Psoas muscle (tissue), 8 donors: ENCODE measurements around the gene CADM2. TPM values are rescaled to one million over a fixed set of nuclear protein-coding genes. Genes with fewer than 3 reads are reported as not detected.

ENCODE experiments used
- ATAC-seq, 4 donors: fragments of 200-7000 bp; cut with Tn5 transposase; one replicate each; pipeline ENCODE4 v1.9.1; 2020; ENCODE audit warnings: moderate library complexity in 3 of 4, mild to moderate bottlenecking in 2 of 4
- DNase-seq, 2 donors: peaks; one replicate each; pipeline ENCODE4 v3.0.0-alpha.2; 2020
- H3K27ac ChIP-seq: fragments of 200-600 bp; one replicate; pipeline ENCODE4 v1.8.0; 2022
- H3K27me3 ChIP-seq, 3 donors: fragments of 200-600 bp in 1 of 3; one replicate each; pipeline versions ENCODE4 v1.6.1 to v1.8.0; 2013 to 2022; ENCODE audit warnings: low read length in 2 of 3, mild to moderate bottlenecking in 2 of 3, moderate library complexity in 1 of 3; ENCODE audit not compliant: insufficient read depth in 3 of 3
- H3K36me3 ChIP-seq, 2 donors: fragments of 200-600 bp in 1 of 2; one replicate each; pipeline versions ENCODE4 v1.6.1 to v1.8.0; 2013 to 2022; ENCODE audit warnings: low read depth in 1 of 2, mild to moderate bottlenecking in 1 of 2, moderate library complexity in 1 of 2; ENCODE audit not compliant: insufficient read depth in 1 of 2
- H3K4me1 ChIP-seq: fragments of 200-600 bp; one replicate; pipeline ENCODE4 v1.8.0; 2022
- H3K4me3 ChIP-seq: fragments of 200-600 bp; one replicate; pipeline ENCODE4 v1.8.0; 2022; ENCODE audit warnings: mild to moderate bottlenecking
- H3K9me3 ChIP-seq: fragments of 200-600 bp; one replicate; pipeline ENCODE4 v1.8.0; 2022
- WGBS, 3 donors: extraction: QIAGEN DNeasy Blood & Tissue Kit; methylation state at CpG; one replicate each; pipeline versions ENCODE4 v1.1.6 to v1.1.7; 2013; 5-methylcytosine and 5-hydroxymethylcytosine counted together
- intact Hi-C, 2 donors: fragments of 100-400 bp; cut with DNase I; formaldehyde crosslinking; loops; one replicate each; pipeline versions ENCODE4 v1.11.0 to v1.14.2; 2022
- polyA plus RNA-seq, 3 donors: library from polyadenylated mRNA; stranded (reverse); fragments of 200-250 nt; gene quantifications; one replicate each; pipeline ENCODE4 v1.2.3, GENCODE V29; 2013
- total RNA-seq, 4 donors: library from RNA; stranded (reverse); fragmentation: NEBNext Ultra II Directional in 2 of 4; extraction: Animal tissue kit (Norgen Biotek cat#: 25700) in 2 of 4; gene quantifications; one replicate each; pipeline versions ENCODE4 v1.2.1 to v1.2.4, GENCODE V29; 2021 to 2023
- TF ChIP-seq, protein P1 (sequence below): fragments of 200-600 bp; IDR thresholded peaks from one replicate; pipeline ENCODE4 v1.8.0; 2022; ENCODE audit warnings: antibody characterized with exemption
- donor health status: healthy with polysubstance abuse.
- donor health status: DM: no; HTN: no; CAD: no; lungs with moderate emphysema.
- donor health status: Bipolar disorder and iron deficiency.
- donor health status: healthy.
- donor health status: DM: yes; HTN: yes; CAD: no.
- donor health status: DM: no; HTN: no; CAD: no.
- donor health status: DM: no; HTN: no; CAD: no.
- donor health status: DM: yes; HTN: yes; CAD: no.

The CADM2 gene
- total and polyA plus RNA-seq, 7 donors, result 3.6 to 15.7 (median 6.3) TPM

DNA sequence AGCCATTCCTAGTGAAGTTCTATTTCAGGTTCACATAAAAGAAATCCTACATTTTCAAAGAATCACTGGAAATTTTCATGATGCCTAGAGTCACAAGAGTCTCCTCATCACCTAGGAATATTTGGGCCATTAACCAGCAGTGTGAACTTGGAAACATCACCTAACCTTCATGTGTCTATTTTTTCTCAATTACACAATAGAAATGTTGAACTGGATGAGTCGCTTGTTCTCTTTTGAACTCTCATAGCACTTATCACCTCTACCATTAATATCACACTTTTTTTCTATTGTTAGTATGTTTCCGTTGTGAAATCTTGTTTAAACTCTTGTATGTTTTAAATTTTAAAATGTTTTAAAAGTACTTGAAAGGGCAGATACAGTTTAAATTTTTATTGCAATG is 371.3 kb downstream of the CADM2 start:
- H3K27me3 ChIP-seq, result no peaks in the 10 kb centered on the region
- intact Hi-C loops, result no loop called here
- H3K27ac ChIP-seq, result no peak overlapping the region
- DNase-seq, result no peak
- no peaks in the 10 kb centered on the region for H3K4me1 ChIP-seq
- TF ChIP-seq, protein P1, sequence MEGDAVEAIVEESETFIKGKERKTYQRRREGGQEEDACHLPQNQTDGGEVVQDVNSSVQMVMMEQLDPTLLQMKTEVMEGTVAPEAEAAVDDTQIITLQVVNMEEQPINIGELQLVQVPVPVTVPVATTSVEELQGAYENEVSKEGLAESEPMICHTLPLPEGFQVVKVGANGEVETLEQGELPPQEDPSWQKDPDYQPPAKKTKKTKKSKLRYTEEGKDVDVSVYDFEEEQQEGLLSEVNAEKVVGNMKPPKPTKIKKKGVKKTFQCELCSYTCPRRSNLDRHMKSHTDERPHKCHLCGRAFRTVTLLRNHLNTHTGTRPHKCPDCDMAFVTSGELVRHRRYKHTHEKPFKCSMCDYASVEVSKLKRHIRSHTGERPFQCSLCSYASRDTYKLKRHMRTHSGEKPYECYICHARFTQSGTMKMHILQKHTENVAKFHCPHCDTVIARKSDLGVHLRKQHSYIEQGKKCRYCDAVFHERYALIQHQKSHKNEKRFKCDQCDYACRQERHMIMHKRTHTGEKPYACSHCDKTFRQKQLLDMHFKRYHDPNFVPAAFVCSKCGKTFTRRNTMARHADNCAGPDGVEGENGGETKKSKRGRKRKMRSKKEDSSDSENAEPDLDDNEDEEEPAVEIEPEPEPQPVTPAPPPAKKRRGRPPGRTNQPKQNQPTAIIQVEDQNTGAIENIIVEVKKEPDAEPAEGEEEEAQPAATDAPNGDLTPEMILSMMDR, result no peak
- ATAC-seq, result peak in 3 of 4 donors; percentile 37 to 84 (median 83)
- no peaks in the 10 kb centered on the region for H3K36me3 ChIP-seq
- 52 to 63% (median 55%) methylated on average over 2 of the region's 2 CpGs for WGBS, 3 donors
- H3K4me3 ChIP-seq, result no peak overlapping the region
- H3K9me3 ChIP-seq, result no peaks in the 10 kb centered on the region

DNA sequence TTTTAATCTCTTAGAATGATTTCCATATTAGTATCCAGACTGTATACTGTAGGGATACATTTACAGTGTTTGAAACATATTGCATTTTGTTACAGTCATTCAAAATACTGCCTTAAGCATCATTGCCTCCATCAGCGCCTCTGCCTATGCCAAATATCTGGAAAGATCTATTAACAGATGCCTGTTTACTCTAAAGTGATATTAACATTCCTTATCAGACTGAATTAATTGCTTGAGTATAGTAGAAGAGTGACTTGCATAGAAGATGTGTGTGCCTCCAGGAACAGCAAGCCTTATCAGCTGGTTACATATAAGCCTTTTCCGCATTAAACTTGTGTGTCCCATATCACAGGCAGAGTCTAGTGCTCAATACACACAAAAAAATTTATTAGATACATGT is 379.1 kb downstream of the CADM2 start:
- Histone ChIP-seq H3K9me3 (no peaks in the 10 kb centered on the region), H3K27me3 (no peaks in the 10 kb centered on the region), H3K4me3 (no peak overlapping the region), H3K27ac (no peak overlapping the region), H3K4me1 (no peaks in the 10 kb centered on the region), H3K36me3 (no peaks in the 10 kb centered on the region)
- ATAC-seq, result no peak
- WGBS, 3 donors, result 89 to 95% (median 95%) methylated on average over 2 of the region's 2 CpGs
- intact Hi-C loops, result no loop called here
- TF ChIP-seq, protein P1, result no peak
- DNase-seq, result no peak

DNA sequence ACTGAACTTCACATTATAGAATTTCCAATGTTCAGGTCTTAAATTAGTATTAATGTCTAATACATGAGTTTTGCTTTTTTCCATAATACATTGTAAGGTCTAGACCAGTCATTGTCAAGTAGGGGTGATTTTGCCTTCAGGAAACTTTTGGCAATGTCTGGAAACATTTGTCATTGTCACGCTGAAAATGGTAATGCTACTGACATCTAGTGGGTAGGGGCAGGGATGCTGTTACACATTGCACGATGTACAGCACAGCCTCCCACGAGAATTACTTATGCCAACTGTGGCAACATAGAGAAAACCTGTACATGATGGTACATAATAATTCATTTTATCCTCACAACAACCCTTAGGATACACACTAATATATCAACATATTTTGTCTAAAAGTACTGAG is 384.1 kb downstream of the CADM2 start:
- WGBS, 3 donors, result 28 to 39% (median 31%) methylated on average over 3 of the region's 3 CpGs
- no peaks in the 10 kb centered on the region for H3K9me3 ChIP-seq
- intact Hi-C loops, result no loop called here

DNA sequence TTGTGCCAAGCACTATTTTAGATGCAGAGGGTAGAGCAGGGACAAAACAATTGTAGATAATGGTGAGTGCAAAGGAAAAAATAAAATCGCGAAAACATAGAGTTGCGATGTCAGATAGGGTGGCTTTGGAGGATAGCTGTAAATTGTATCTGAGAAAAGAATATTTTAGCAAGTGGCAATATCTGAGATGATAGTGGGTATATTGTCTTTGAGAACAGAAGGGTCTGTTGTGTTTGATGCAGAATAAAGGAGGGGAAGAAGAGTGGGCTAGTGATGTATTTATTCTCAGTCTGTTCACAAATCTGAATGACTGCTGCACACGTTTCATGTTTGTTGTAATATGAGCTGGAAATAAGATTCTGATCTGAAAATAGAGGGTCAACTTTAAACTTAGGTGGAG is 396.8 kb downstream of the CADM2 start:
- no peak overlapping the region for H3K4me3 ChIP-seq
- H3K36me3 ChIP-seq, result no peaks in the 10 kb centered on the region

More for the DNA sequence above, 384.1 kb downstream of the CADM2 start:
- H3K4me3 ChIP-seq, result no peak overlapping the region
- H3K4me1 ChIP-seq, result no peaks in the 10 kb centered on the region
- TF ChIP-seq, protein P1, result peak; percentile 31
- no peak for DNase-seq
- H3K36me3 ChIP-seq, result no peaks in the 10 kb centered on the region
- peak in 2 of 4 donors; percentile 57 to 69 for ATAC-seq
- H3K27ac ChIP-seq, result no peak overlapping the region
- H3K27me3 ChIP-seq, result no peaks in the 10 kb centered on the region

More for the DNA sequence above, 396.8 kb downstream of the CADM2 start:
- no peak for ATAC-seq
- Histone ChIP-seq H3K9me3 (no peaks in the 10 kb centered on the region), H3K27me3 (no peaks in the 10 kb centered on the region), H3K27ac (no peak overlapping the region), H3K4me1 (no peaks in the 10 kb centered on the region)
- DNase-seq, result no peak
- TF ChIP-seq, protein P1, result no peak
- intact Hi-C loops, result loop anchor here in 1 of 2 donors (5.0 kb wide), 1 partner anchor 808 kb away; no protein-coding TSS in a partner anchor
- 73 to 79% (median 78%) methylated on average over 4 of the region's 4 CpGs for WGBS, 3 donors
